Parathyroid adenoma (tissue), 2 donors: Measurements from ENCODE around the gene NPHS2.

Experiments
- H2AFZ ChIP-seq: fragments of 300-600 bp; sonication (generic); one replicate; pipeline ENCODE4 v1.7.0; 2017; ENCODE audit warnings: antibody characterized with exemption, mild to moderate bottlenecking
- H3K27ac ChIP-seq: fragments of 300-600 bp; sonication (generic); one replicate; pipeline ENCODE4 v1.7.0; 2017
- H3K27me3 ChIP-seq: fragments of 300-600 bp; sonication (generic); one replicate; pipeline ENCODE4 v1.7.0; 2017; ENCODE audit warnings: low read length; ENCODE audit not compliant: control insufficient read depth, insufficient read depth
- H3K36me3 ChIP-seq: fragments of 300-600 bp; sonication (generic); one replicate; pipeline ENCODE4 v1.7.0; 2017; ENCODE audit warnings: low read length; ENCODE audit not compliant: control insufficient read depth, insufficient read depth
- H3K4me1 ChIP-seq: fragments of 300-600 bp; sonication (generic); one replicate; pipeline ENCODE4 v1.7.0; 2017; ENCODE audit warnings: control low read depth
- H3K4me2 ChIP-seq: fragments of 300-600 bp; sonication (generic); one replicate; pipeline ENCODE4 v1.7.0; 2017; ENCODE audit warnings: low read length
- H3K4me3 ChIP-seq: fragments of 300-600 bp; sonication (generic); one replicate; pipeline ENCODE4 v1.7.0; 2017; ENCODE audit warnings: low read depth, low read length
- H3K79me2 ChIP-seq: fragments of 300-600 bp; sonication (generic); one replicate; pipeline ENCODE4 v1.7.0; 2017; ENCODE audit warnings: control low read depth
- H3K9ac ChIP-seq: fragments of 300-600 bp; sonication (generic); one replicate; pipeline ENCODE4 v1.7.0; 2017; ENCODE audit warnings: mild to moderate bottlenecking
- H3K9me3 ChIP-seq: fragments of 300-600 bp; sonication (generic); one replicate; pipeline ENCODE4 v1.7.0; 2017; ENCODE audit warnings: low read length; ENCODE audit not compliant: control insufficient read depth
- CTCF ChIP-seq: fragments of 300-600 bp; sonication (generic); IDR thresholded peaks from one replicate; pipeline ENCODE4 v1.7.0; 2017; ENCODE audit warnings: antibody characterized with exemption, mild to moderate bottlenecking
- donor health status: primary hyperparathyroidism.

The NPHS2 gene

GRCh38 chr1:179516976-179517705 is 58.6 kb downstream of the NPHS2 start:
- Histone ChIP-seq H3K36me3 (no peaks in the 10 kb centered on the region), H3K9ac (no peak overlapping the region), H3K4me1 (no peaks in the 10 kb centered on the region), H2AFZ (no peak overlapping the region), H3K4me3 (no peak overlapping the region), H3K27me3 (no peaks in the 10 kb centered on the region), H3K79me2 (no peaks in the 10 kb centered on the region), H3K27ac (no peak overlapping the region), H3K4me2 (no peak overlapping the region), H3K9me3 (no peaks in the 10 kb centered on the region)
- no peak for TF ChIP-seq CTCF

GRCh38 chr1:179510038-179510437 is 65.7 kb downstream of the NPHS2 start:
- H3K4me1 ChIP-seq: no peaks in the 10 kb centered on the region
- H3K36me3 ChIP-seq: no peaks in the 10 kb centered on the region
- no peak overlapping the region for H2AFZ ChIP-seq
- H3K4me3 ChIP-seq: no peak overlapping the region
- no peak overlapping the region for H3K27ac ChIP-seq
- no peak overlapping the region for H3K9ac ChIP-seq
- H3K9me3 ChIP-seq: no peaks in the 10 kb centered on the region
- H3K27me3 ChIP-seq: no peaks in the 10 kb centered on the region
- no peaks in the 10 kb centered on the region for H3K79me2 ChIP-seq
- no peak for TF ChIP-seq CTCF
- no peak overlapping the region for H3K4me2 ChIP-seq

- no peak overlapping the region for H3K9ac ChIP-seq
- no peak overlapping the region for H3K4me3 ChIP-seq
- no peak overlapping the region for H3K27ac ChIP-seq
- H3K4me2 ChIP-seq: no peak overlapping the region
- no peaks in the 10 kb centered on the region for H3K4me1 ChIP-seq
- no peaks in the 10 kb centered on the region for H3K9me3 ChIP-seq
- H3K27me3 ChIP-seq: no peaks in the 10 kb centered on the region
- H3K79me2 ChIP-seq: no peaks in the 10 kb centered on the region
- TF ChIP-seq CTCF: no peak
- H2AFZ ChIP-seq: no peak overlapping the region
- no peaks in the 10 kb centered on the region for H3K36me3 ChIP-seq
These were observed 66.4 kb downstream of the NPHS2 start for GRCh38 chr1:179509384-179509783.

- TF ChIP-seq CTCF: no peak
- H3K9me3 ChIP-seq: no peaks in the 10 kb centered on the region
These were observed 69.5 kb downstream of the NPHS2 start for GRCh38 chr1:179506199-179506598.

More at GRCh38 chr1:179506199-179506598, 69.5 kb downstream of the NPHS2 start:
- Histone ChIP-seq H3K27me3 (no peaks in the 10 kb centered on the region), H3K27ac (no peak overlapping the region), H3K4me1 (no peaks in the 10 kb centered on the region), H3K36me3 (no peaks in the 10 kb centered on the region), H3K4me3 (no peak overlapping the region), H3K79me2 (no peaks in the 10 kb centered on the region), H3K4me2 (no peak overlapping the region), H3K9ac (no peak overlapping the region), H2AFZ (no peak overlapping the region)
